ENCODE measurements around the gene PTGES3L.
"Not testable (repeated sequence)": the region's sequence is repeated elsewhere in the genome, so short reads cannot be mapped to it uniquely, and the experiment has no call there.

The PTGES3L gene

GRCh38 chr17:43014020-43014648, 34.3 kb upstream of the PTGES3L start:
- DNase-seq = no peak

DNA sequence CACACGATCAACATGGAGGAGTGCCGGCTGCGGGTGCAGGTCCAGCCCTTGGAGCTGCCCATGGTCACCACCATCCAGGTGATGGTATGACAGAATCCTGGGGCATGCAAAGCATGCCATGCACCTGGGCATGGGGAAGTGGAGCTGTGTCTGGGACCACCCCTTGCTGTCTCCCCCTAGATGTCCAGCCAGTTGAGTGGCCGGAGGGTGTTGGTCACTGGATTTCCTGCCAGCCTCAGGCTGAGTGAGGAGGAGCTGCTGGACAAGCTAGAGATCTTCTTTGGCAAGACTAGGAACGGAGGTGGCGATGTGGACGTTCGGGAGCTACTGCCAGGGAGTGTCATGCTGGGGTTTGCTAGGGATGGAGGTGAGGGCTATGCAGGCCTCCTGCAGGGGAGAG, 33.4 kb upstream of the PTGES3L start:
- DNase-seq = no peak

- no peak for DNase-seq
Measured at GRCh38 chr17:43011728-43012472, 32.0 kb upstream of the PTGES3L start.

DNA sequence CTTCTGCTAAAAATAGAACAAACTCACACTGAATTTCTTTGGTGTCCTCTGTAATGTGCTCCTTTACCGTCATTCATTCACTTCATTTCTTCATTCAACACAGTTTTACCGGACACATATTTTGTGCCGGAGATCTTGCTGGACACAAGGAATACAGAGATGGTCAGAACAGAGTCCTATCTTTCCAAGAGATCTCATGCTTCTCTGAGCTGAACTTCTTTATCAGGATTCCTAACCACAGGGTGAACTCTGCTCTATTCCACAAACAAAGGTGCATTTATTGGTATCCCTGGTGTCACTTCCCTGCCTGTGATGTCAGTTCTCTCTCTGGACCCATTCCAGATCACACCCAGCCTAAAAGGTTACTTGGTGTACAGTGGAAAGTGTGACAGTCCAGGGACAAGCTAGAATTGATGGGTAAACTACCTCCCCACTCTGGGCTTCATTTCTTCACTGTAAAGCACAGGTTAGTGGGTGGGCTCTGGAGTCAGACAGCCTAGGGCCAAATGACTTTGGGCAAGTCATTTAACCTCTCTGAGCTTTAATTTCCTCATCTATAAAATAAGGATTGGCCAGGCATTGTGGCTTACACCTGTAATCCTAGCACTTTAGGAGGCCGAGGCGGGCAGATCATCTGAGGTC, 30.9 kb upstream of the PTGES3L start:
- DNase-seq = no peak

GRCh38 chr17:43006639-43007551, 27.0 kb upstream of the PTGES3L start, which contains the start of gene IFI35:
TSS of gene IFI35 (plus strand) at chr17:43006784. CDS start at chr17:43006948, 164 bp downstream.
- peak; percentile 87 for DNase-seq

- no peak for DNase-seq
Measured at GRCh38 chr17:43003542-43004172, 23.8 kb upstream of the PTGES3L start.

DNA sequence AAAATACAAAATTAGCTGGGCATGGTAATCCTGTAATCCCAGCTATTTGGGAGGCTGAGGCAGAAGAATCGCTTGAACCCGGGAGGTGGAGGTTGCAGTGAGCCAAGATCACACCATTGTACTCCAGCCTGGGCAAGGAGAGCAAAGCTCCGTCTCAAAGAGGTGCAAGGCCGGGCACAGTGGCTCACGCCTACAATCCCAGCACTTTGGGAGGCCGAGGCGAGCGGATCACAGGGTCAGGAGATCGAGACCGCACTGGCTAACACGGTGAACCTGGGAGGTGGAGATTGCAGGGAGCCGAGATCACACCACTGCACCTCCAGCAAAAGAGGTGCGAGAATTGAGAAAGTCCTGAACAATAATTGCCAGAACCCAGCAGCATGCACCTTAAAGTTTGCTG, 21.0 kb upstream of the PTGES3L start:
- DNase-seq = not testable (repeated sequence)

GRCh38 chr17:42999003-42999525, 19.2 kb upstream of the PTGES3L start:
- no peak for DNase-seq

DNA sequence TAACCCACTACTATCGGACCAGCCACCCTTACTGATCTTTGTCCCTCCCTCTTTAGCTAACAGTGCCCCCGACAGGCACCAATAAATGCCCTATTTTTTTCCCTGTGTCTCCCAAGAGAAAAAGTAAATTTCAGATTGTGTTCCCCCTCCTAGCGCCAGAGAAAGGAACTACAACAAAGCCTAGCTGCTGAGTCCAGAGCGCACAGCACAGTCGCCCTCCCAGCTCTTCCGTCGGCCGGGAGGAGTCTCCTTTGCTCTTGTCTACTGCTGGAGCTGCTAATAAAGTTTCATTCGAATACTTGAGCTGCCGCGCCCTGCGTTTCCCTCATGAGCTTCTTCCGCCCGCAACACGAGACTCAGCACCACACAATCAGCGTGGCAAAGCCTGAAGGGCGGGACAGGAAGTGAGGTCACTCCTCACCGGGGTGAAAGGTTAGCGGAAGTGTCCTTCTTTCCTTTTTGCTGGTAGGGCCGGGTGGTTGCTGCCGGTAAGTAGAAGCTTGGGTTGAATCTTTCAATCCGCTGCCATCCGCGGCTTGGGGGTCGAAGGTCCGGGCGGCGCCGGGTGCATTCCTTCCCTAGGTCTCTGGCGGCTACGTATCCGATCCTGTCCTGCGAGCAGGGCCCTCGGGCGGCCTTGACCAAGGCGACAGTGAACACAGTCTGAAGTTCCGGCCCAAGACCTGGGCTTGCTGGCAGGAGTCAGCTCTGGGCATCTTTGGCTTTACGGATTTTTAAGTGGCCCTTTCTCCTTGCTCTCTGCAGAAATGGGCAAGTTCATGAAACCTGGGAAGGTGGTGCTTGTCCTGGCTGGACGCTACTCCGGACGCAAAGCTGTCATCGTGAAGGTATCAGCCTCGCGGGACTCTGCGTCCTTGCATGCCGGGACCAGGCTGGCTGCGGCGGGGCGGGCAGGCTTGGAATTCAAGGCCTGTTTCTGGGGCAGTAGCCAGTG, 18.4 kb upstream of the PTGES3L start, which contains the start of gene RPL27:
RPL27 (plus strand) TSS at position 436 of the 955 bp plus-strand sequence; CDS start at position 768, 332 bp downstream.
- peak; percentile 99 for DNase-seq

GRCh38 chr17:42997390-42997983, 17.6 kb upstream of the PTGES3L start:
- DNase-seq = no peak

GRCh38 chr17:42993913-42994312, 14.0 kb upstream of the PTGES3L start:
- DNase-seq = not testable (repeated sequence)

GRCh38 chr17:42992872-42993271, 13.0 kb upstream of the PTGES3L start:
- DNase-seq = no peak

GRCh38 chr17:42991471-42991870, 11.6 kb upstream of the PTGES3L start:
- DNase-seq = no peak

GRCh38 chr17:42989726-42990652, 10.1 kb upstream of the PTGES3L start:
- DNase-seq = no peak

GRCh38 chr17:42989141-42989540, 9.3 kb upstream of the PTGES3L start:
- no peak for DNase-seq

GRCh38 chr17:42985225-42985624, 5.3 kb upstream of the PTGES3L start:
- no peak for DNase-seq

DNA sequence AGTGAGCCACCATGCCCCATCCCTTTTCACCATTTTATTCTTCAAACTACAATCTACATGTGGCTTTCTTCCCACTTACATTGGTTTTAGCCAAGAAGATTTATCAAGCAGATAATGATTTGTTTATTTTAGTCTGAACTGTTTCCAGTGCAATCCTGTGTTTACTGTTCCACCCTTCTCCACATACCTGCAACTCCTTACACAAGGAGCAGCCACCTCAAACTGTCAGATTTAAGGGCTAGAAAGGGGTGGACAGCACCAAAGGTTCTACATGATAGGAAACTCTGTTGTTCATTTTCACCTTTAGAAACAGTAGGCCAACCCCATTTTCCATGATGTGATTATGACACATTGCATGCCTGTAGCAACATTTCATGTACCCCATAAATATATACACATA, 2.4 kb upstream of the PTGES3L start:
- no peak for DNase-seq

DNA sequence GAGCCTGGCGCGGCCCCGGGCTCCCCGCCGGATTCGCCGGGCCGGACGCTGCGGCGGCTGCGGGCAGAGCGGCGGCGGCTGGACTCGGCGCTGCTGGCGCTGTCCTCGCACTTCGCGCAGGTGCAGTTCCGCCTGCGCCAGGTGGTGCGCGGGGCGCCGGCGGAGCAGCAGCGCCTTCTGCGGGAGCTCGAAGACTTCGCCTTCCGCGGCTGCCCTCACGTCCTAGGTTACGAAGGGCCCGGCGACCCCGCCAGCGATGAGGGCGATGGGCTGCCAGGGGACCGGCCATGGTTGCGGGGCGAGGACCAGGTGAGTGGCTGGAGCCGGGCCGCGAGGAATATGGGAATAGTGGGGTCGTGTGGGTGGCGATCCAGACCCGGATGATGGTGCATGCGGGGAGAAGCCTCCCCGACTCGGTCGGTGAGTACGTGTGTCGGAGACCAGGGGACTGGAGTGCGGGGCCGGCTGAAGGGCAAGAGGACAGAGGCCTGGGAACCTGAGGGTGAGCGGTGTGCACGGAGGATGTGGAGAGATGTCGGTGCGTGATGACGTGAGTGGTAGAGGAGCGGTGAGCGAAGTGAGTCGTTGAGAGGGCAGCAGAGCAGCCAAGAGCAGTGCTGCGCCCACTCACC, 1.0 kb upstream of the PTGES3L start:
- DNase-seq = peak; percentile 61
